OCI-LY3 (cell line): Measurements from ENCODE around the gene KAZN.

Experiments used
- H2AFZ ChIP-seq: fragments of 200-600, 300-600 bp; shearing (Covaris generic); 2 replicates; pipeline ENCODE4 v1.6.0; 2014; ENCODE audit warnings: antibody characterized with exemption, low read depth, low read length
- H3K27ac ChIP-seq: fragments of 200-600, 300-600 bp; sonication (generic); 2 replicates; pipeline ENCODE4 v1.5.1; 2014; ENCODE audit warnings: mild to moderate bottlenecking, low read length, moderate library complexity, mixed read lengths
- H3K27me3 ChIP-seq: fragments of 200-600, 300-600 bp; sonication (generic); 2 replicates; pipeline ENCODE4 v1.6.1; 2014; ENCODE audit warnings: low read depth, low read length, mixed read lengths
- H3K36me3 ChIP-seq: fragments of 200-600, 300-600 bp; sonication (generic); replicated peaks from 2 replicates; pipeline ENCODE3; 2014; ENCODE audit warnings: low read depth, low read length, mixed read lengths
- H3K4me1 ChIP-seq: fragments of 300-600, 200-600 bp; sonication (generic); 2 replicates; pipeline ENCODE4 v1.6.1; 2014; ENCODE audit warnings: low read length, mixed read lengths
- H3K4me2 ChIP-seq: fragments of 200-600, 300-600 bp; sonication (generic); 2 replicates; pipeline ENCODE4 v1.6.1; 2014; ENCODE audit warnings: low read length, mixed read lengths
- H3K4me3 ChIP-seq: fragments of 300-600, 200-600 bp; sonication (generic); 2 replicates; pipeline ENCODE4 v1.5.1; 2014; ENCODE audit warnings: antibody characterized with exemption, mild to moderate bottlenecking, low read length, moderate library complexity
- H3K79me2 ChIP-seq: fragments of 300-600, 200-600 bp; shearing (Covaris generic); 2 replicates; pipeline ENCODE4 v1.6.1; 2014; ENCODE audit warnings: mild to moderate bottlenecking, low read length, mixed read lengths
- H3K9ac ChIP-seq: fragments of 300-600, 200-600 bp; shearing (Covaris generic); 2 replicates; pipeline ENCODE4 v1.6.0; 2014; ENCODE audit warnings: mild to moderate bottlenecking, low read length, moderate library complexity
- H3K9me3 ChIP-seq: fragments of 200-600, 300-600 bp; shearing (Covaris generic); 2 replicates; pipeline ENCODE4 v1.6.1; 2014; ENCODE audit warnings: low read length, mixed read lengths; ENCODE audit not compliant: insufficient read depth
- H4K20me1 ChIP-seq: fragments of 200-600, 300-600 bp; sonication (generic); 2 replicates; pipeline ENCODE4 v1.6.1; 2016; ENCODE audit warnings: low read length, mixed read lengths; ENCODE audit not compliant: insufficient read depth
- EZH2phosphoT487 ChIP-seq: fragments of 200-600 bp; shearing (Covaris generic); IDR thresholded peaks from 2 replicates; pipeline ENCODE4 v1.6.1; 2018; ENCODE audit warnings: antibody characterized with exemption, mixed run types, low read depth
- TF ChIP-seq, protein P1 (sequence below): fragments of 200-600, 300-600 bp; sonication (generic); IDR thresholded peaks from 2 replicates; pipeline ENCODE4 v1.5.1; 2014; ENCODE audit warnings: antibody characterized with exemption, low read length, low read depth

Gene KAZN

GRCh38 chr1:14707531-14708445 is 109.3 kb downstream of the KAZN start:
- TF ChIP-seq, protein P1, sequence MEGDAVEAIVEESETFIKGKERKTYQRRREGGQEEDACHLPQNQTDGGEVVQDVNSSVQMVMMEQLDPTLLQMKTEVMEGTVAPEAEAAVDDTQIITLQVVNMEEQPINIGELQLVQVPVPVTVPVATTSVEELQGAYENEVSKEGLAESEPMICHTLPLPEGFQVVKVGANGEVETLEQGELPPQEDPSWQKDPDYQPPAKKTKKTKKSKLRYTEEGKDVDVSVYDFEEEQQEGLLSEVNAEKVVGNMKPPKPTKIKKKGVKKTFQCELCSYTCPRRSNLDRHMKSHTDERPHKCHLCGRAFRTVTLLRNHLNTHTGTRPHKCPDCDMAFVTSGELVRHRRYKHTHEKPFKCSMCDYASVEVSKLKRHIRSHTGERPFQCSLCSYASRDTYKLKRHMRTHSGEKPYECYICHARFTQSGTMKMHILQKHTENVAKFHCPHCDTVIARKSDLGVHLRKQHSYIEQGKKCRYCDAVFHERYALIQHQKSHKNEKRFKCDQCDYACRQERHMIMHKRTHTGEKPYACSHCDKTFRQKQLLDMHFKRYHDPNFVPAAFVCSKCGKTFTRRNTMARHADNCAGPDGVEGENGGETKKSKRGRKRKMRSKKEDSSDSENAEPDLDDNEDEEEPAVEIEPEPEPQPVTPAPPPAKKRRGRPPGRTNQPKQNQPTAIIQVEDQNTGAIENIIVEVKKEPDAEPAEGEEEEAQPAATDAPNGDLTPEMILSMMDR = no peak
- TF ChIP-seq EZH2phosphoT487 = no peak
- Histone ChIP-seq H3K4me3 (no peak overlapping the region), H3K27ac (no peak overlapping the region), H2AFZ (no peak overlapping the region), H3K36me3 (no peaks in the 10 kb centered on the region), H3K4me1 (no peaks in the 10 kb centered on the region), H3K9me3 (no peaks in the 10 kb centered on the region), H3K27me3 (no peaks in the 10 kb centered on the region), H3K79me2 (no peaks in the 10 kb centered on the region), H3K9ac (no peak overlapping the region), H3K4me2 (no peak overlapping the region), H4K20me1 (no peaks in the 10 kb centered on the region)

- H3K27ac ChIP-seq = no peak overlapping the region
- no peaks in the 10 kb centered on the region for H3K79me2 ChIP-seq
- H3K4me3 ChIP-seq = no peak overlapping the region
- no peaks in the 10 kb centered on the region for H3K4me1 ChIP-seq
- no peaks in the 10 kb centered on the region for H3K9me3 ChIP-seq
- H3K36me3 ChIP-seq = no peaks in the 10 kb centered on the region
- TF ChIP-seq, protein P1 = no peak
- TF ChIP-seq EZH2phosphoT487 = no peak
- no peak overlapping the region for H3K4me2 ChIP-seq
- H2AFZ ChIP-seq = no peak overlapping the region
- H3K9ac ChIP-seq = no peak overlapping the region
- H4K20me1 ChIP-seq = no peaks in the 10 kb centered on the region
- H3K27me3 ChIP-seq = no peaks in the 10 kb centered on the region
Measured at GRCh38 chr1:14710331-14710730, 111.8 kb downstream of the KAZN start.

GRCh38 chr1:14712136-14712535 is 113.7 kb downstream of the KAZN start:
- H3K4me2 ChIP-seq = no peak overlapping the region
- no peak overlapping the region for H3K27ac ChIP-seq
- H3K79me2 ChIP-seq = no peaks in the 10 kb centered on the region
- H2AFZ ChIP-seq = no peak overlapping the region
- TF ChIP-seq, protein P1 = no peak
- TF ChIP-seq EZH2phosphoT487 = no peak
- no peaks in the 10 kb centered on the region for H3K9me3 ChIP-seq
- no peaks in the 10 kb centered on the region for H4K20me1 ChIP-seq
- H3K36me3 ChIP-seq = no peaks in the 10 kb centered on the region
- no peak overlapping the region for H3K9ac ChIP-seq
- no peaks in the 10 kb centered on the region for H3K4me1 ChIP-seq
- H3K27me3 ChIP-seq = no peaks in the 10 kb centered on the region
- no peak overlapping the region for H3K4me3 ChIP-seq

DNA sequence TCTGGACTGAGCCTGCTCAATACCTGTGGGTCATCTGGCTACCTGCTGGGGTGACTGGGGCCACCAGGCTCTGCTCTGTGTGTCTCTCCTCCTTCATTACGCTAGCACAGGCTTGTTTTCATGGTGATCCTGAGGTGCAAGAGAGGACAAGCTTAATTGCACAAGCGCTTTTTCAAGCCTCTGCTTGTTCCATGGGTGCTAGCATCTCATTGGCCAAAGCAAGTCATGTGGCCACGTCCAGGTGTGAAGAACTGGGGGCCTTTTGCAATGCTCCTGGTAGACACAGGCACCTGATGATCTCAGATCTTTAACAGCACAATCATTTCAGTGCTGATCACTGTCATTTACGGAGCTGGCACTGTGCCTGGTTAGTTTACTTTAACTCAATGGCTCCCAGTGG is 114.6 kb downstream of the KAZN start:
- no peaks in the 10 kb centered on the region for H3K79me2 ChIP-seq
- H3K9me3 ChIP-seq = no peaks in the 10 kb centered on the region
- no peaks in the 10 kb centered on the region for H3K27me3 ChIP-seq
- H3K4me1 ChIP-seq = no peaks in the 10 kb centered on the region
- H2AFZ ChIP-seq = no peak overlapping the region
- no peak overlapping the region for H3K4me3 ChIP-seq
- H3K27ac ChIP-seq = no peak overlapping the region
- H4K20me1 ChIP-seq = no peaks in the 10 kb centered on the region
- TF ChIP-seq, protein P1 = no peak
- TF ChIP-seq EZH2phosphoT487 = no peak
- no peak overlapping the region for H3K9ac ChIP-seq
- no peak overlapping the region for H3K4me2 ChIP-seq
- H3K36me3 ChIP-seq = no peaks in the 10 kb centered on the region
